Measurements from ENCODE around the gene RBM4B.
A peak's percentile ranks its signal among the peaks of the same experiment; 100 is the strongest.
"Not testable (repeated sequence)": the region's sequence is repeated elsewhere in the genome, so short reads cannot be mapped to it uniquely, and the experiment has no call there.

Gene RBM4B

GRCh38 chr11:66659763-66660162 lies 17.9 kb downstream of the RBM4B start:
- no peak overlapping the region for H3K4me3 ChIP-seq (ENCODE audit: low read depth, low read length)
- DNase-seq (ENCODE audit: low read depth), result no peak

GRCh38 chr11:66653123-66653522 lies 24.6 kb downstream of the RBM4B start:
- DNase-seq (ENCODE audit: low read depth), result no peak
- H3K4me3 ChIP-seq (ENCODE audit: low read depth, low read length), result no peak overlapping the region

GRCh38 chr11:66652651-66653050 lies 25.0 kb downstream of the RBM4B start:
- no peak for DNase-seq (ENCODE audit: low read depth)
- H3K4me3 ChIP-seq (ENCODE audit: low read depth, low read length), result no peak overlapping the region

GRCh38 chr11:66651016-66651415 lies 26.7 kb downstream of the RBM4B start:
- DNase-seq (ENCODE audit: low read depth), result no peak
- no peak overlapping the region for H3K4me3 ChIP-seq (ENCODE audit: low read depth, low read length)

GRCh38 chr11:66649903-66650302 lies 27.8 kb downstream of the RBM4B start:
- DNase-seq (ENCODE audit: low read depth), result no peak

GRCh38 chr11:66646828-66647227 lies 30.9 kb downstream of the RBM4B start:
- DNase-seq (ENCODE audit: low read depth), result no peak
- no peak overlapping the region for H3K4me3 ChIP-seq (ENCODE audit: low read depth, low read length)

More at GRCh38 chr11:66649903-66650302, 27.8 kb downstream of the RBM4B start:
- H3K4me3 ChIP-seq (ENCODE audit: low read depth, low read length), result no peak overlapping the region

- DNase-seq (ENCODE audit: low read depth), result no peak
- no peak overlapping the region for H3K4me3 ChIP-seq (ENCODE audit: low read depth, low read length)
Observed at GRCh38 chr11:66643745-66644437, 33.8 kb downstream of the RBM4B start.

GRCh38 chr11:66641834-66642233 lies 35.9 kb downstream of the RBM4B start:
- DNase-seq (ENCODE audit: low read depth), result no peak
- peak overlapping the region; percentile 91 for H3K4me3 ChIP-seq (ENCODE audit: low read depth, low read length)

GRCh38 chr11:66639814-66640340 lies 37.8 kb downstream of the RBM4B start:
- H3K4me3 ChIP-seq (ENCODE audit: low read depth, low read length), result peak overlapping the region; percentile 91
- not testable (repeated sequence) for DNase-seq (ENCODE audit: low read depth)

- no peak for DNase-seq (ENCODE audit: low read depth)
Observed at GRCh38 chr11:66639066-66639813, 38.4 kb downstream of the RBM4B start.

GRCh38 chr11:66638177-66639065 lies 39.3 kb downstream of the RBM4B start, which contains the start of gene RBM4:
RBM4 (plus strand) TSS chr11:66638703; CDS start chr11:66639712, 1,009 bp downstream.
- H3K4me3 ChIP-seq (ENCODE audit: low read depth, low read length), result peak within 1 kb of the TSS; percentile 91
- DNase-seq (ENCODE audit: low read depth), result peak; percentile 99

More at GRCh38 chr11:66639066-66639813, 38.4 kb downstream of the RBM4B start:
- peak overlapping the region; percentile 91 for H3K4me3 ChIP-seq (ENCODE audit: low read depth, low read length)

- DNase-seq (ENCODE audit: low read depth), result no peak
- H3K4me3 ChIP-seq (ENCODE audit: low read depth, low read length), result peak overlapping the region; percentile 46
Observed at GRCh38 chr11:66637557-66638176, 40.0 kb downstream of the RBM4B start.

- DNase-seq (ENCODE audit: low read depth), result no peak
- H3K4me3 ChIP-seq (ENCODE audit: low read depth, low read length), result no peak overlapping the region
Observed at GRCh38 chr11:66636411-66636810, 41.3 kb downstream of the RBM4B start.

- no peak for DNase-seq (ENCODE audit: low read depth)
- no peak overlapping the region for H3K4me3 ChIP-seq (ENCODE audit: low read depth, low read length)
Observed at GRCh38 chr11:66632952-66633351, 44.7 kb downstream of the RBM4B start.

GRCh38 chr11:66631883-66632282 lies 45.8 kb downstream of the RBM4B start:
- no peak for DNase-seq (ENCODE audit: low read depth)
- no peak overlapping the region for H3K4me3 ChIP-seq (ENCODE audit: low read depth, low read length)

GRCh38 chr11:66629356-66629755 lies 48.3 kb downstream of the RBM4B start:
- H3K4me3 ChIP-seq (ENCODE audit: low read depth, low read length), result no peak overlapping the region
- no peak for DNase-seq (ENCODE audit: low read depth)

GRCh38 chr11:66628061-66628603 lies 49.6 kb downstream of the RBM4B start:
- no peak overlapping the region for H3K4me3 ChIP-seq (ENCODE audit: low read depth, low read length)
- no peak for DNase-seq (ENCODE audit: low read depth)

- DNase-seq (ENCODE audit: low read depth), result no peak
- H3K4me3 ChIP-seq (ENCODE audit: low read depth, low read length), result no peak overlapping the region
Observed at GRCh38 chr11:66626926-66627325, 50.8 kb downstream of the RBM4B start.

- no peak for DNase-seq (ENCODE audit: low read depth)
- H3K4me3 ChIP-seq (ENCODE audit: low read depth, low read length), result no peak overlapping the region
Observed at GRCh38 chr11:66626382-66626781, 51.3 kb downstream of the RBM4B start.
